ENCODE data around the gene ZNF641.

- TF ChIP-seq CTCF (conservative IDR thresholded peaks at IDR 0.05; ENCODE audit: low read length) (no peak), EZH2phosphoT487 (IDR thresholded peaks at IDR 0.05; ENCODE audit: borderline replicate concordance, low read depth, low read length) (no peak)
These were observed at the start of gene ZNF641 for GRCh38 chr12:48350249-48351021.
